Activated CD8-positive, alpha-beta T cell treated with anti-CD3 and anti-CD28 coated beads, Interleukin-2, amount 10 ng/mL, durations not matched to agents 7 days and 5 days (primary cell): ENCODE data around the gene FBXW11. TPM values are rescaled to one million over a fixed set of nuclear protein-coding genes. Genes with fewer than 3 reads are reported as not detected.

ENCODE experiments used
- ATAC-seq: fragments of 150-1000 bp; cut with Tn5 transposase; one replicate; pipeline ENCODE4 v1.10.0; 2021; ENCODE audit warnings: moderate library complexity
- CTCF ChIA-PET: fragments of 350-600 bp; sonication (Branson Sonifier 250); formaldehyde crosslinking; loops from one replicate; lab custom pipeline; 2021; ENCODE audit warnings: antibody characterized with exemption; lab: Charles Lee
- POLR2A ChIA-PET: fragments of 350-600 bp; sonication (Branson Sonifier 250); formaldehyde crosslinking; loops from one replicate; lab custom pipeline; 2021; ENCODE audit warnings: antibody characterized with exemption; lab: Charles Lee
- DNase-seq: peaks from one replicate; pipeline ENCODE4 v3.0.0-alpha.2; 2020
- H3K27ac Mint-ChIP-seq: one replicate; pipeline ENCODE4 v1.8.0; 2021; ENCODE audit warnings: mild to moderate bottlenecking, mixed read lengths
- H3K27me3 Mint-ChIP-seq: one replicate; pipeline ENCODE4 v1.8.0; 2021; ENCODE audit warnings: low read depth, mixed read lengths
- H3K36me3 Mint-ChIP-seq: one replicate; pipeline ENCODE4 v1.8.0; 2021; ENCODE audit warnings: low read depth, mixed read lengths
- H3K4me1 Mint-ChIP-seq: one replicate; pipeline ENCODE4 v1.8.0; 2021; ENCODE audit warnings: low read depth, mixed read lengths
- H3K4me3 Mint-ChIP-seq: one replicate; pipeline ENCODE4 v1.8.0; 2021; ENCODE audit warnings: mild to moderate bottlenecking, mixed read lengths
- H3K9me3 Mint-ChIP-seq: one replicate; pipeline ENCODE4 v1.8.0; 2022; ENCODE audit warnings: mixed read lengths; ENCODE audit not compliant: insufficient read depth
- total RNA-seq, 2 experiments: library from RNA; stranded (reverse); gene quantifications; one replicate each; pipeline ENCODE4 v1.2.3, GENCODE V29; 2021

The FBXW11 gene
- total RNA-seq, 2 experiments from 2014 or later, result 26.3 to 27.1 TPM

- H3K27me3 Mint-ChIP-seq, result no peaks in the 10 kb centered on the region
- ATAC-seq (no peak), DNase-seq (no peak)
- H3K4me1 Mint-ChIP-seq, result peaks cover 6% of the 10 kb centered on the region
- no peaks in the 10 kb centered on the region for H3K9me3 Mint-ChIP-seq
- H3K36me3 Mint-ChIP-seq, result no peaks in the 10 kb centered on the region
- ChIA-PET CTCF (no interaction called here), POLR2A (no interaction called here)
- no peak overlapping the region for H3K27ac Mint-ChIP-seq
- H3K4me3 Mint-ChIP-seq, result no peak overlapping the region
Observed at GRCh38 chr5:171846323-171846722, 160.1 kb downstream of the FBXW11 start.

- no peak for ATAC-seq
- no peaks in the 10 kb centered on the region for H3K9me3 Mint-ChIP-seq
- H3K27me3 Mint-ChIP-seq, result no peaks in the 10 kb centered on the region
- H3K4me1 Mint-ChIP-seq, result peaks cover 7% of the 10 kb centered on the region
- no peak for DNase-seq
- H3K4me3 Mint-ChIP-seq, result no peak overlapping the region
- CTCF ChIA-PET, result no interaction called here
- H3K36me3 Mint-ChIP-seq, result no peaks in the 10 kb centered on the region
- H3K27ac Mint-ChIP-seq, result no peak overlapping the region
- POLR2A ChIA-PET, result no interaction called here
Observed at GRCh38 chr5:171845857-171846256, 160.6 kb downstream of the FBXW11 start.

- no peak overlapping the region for H3K4me3 Mint-ChIP-seq
- H3K27ac Mint-ChIP-seq, result no peak overlapping the region
- H3K4me1 Mint-ChIP-seq, result peaks cover 11% of the 10 kb centered on the region
- ATAC-seq, result no peak
- H3K9me3 Mint-ChIP-seq, result no peaks in the 10 kb centered on the region
- no peaks in the 10 kb centered on the region for H3K36me3 Mint-ChIP-seq
- no peak for DNase-seq
- POLR2A ChIA-PET, result no interaction called here
- H3K27me3 Mint-ChIP-seq, result no peaks in the 10 kb centered on the region
- CTCF ChIA-PET, result no interaction called here
Observed at GRCh38 chr5:171845040-171845630, 161.3 kb downstream of the FBXW11 start.

- Mint-ChIP-seq H3K4me3 (no peak overlapping the region), H3K27ac (no peak overlapping the region), H3K36me3 (no peaks in the 10 kb centered on the region), H3K9me3 (no peaks in the 10 kb centered on the region), H3K4me1 (peaks cover 6% of the 10 kb centered on the region), H3K27me3 (no peaks in the 10 kb centered on the region)
- DNase-seq (no peak), ATAC-seq (no peak)
- ChIA-PET POLR2A (interaction anchor here (0.9 kb wide), 1 partner anchor 9 kb away, joined by 3 read pairs; no protein-coding TSS in a partner anchor), CTCF (no interaction called here)
Observed at GRCh38 chr5:171842777-171843328, 163.6 kb downstream of the FBXW11 start.

GRCh38 chr5:171841984-171842776 is 164.3 kb downstream of the FBXW11 start:
- Mint-ChIP-seq H3K9me3 (no peaks in the 10 kb centered on the region), H3K27me3 (no peaks in the 10 kb centered on the region), H3K4me1 (peaks cover 6% of the 10 kb centered on the region), H3K27ac (no peak overlapping the region), H3K36me3 (no peaks in the 10 kb centered on the region), H3K4me3 (no peak overlapping the region)
- POLR2A ChIA-PET, result interaction anchor here (0.9 kb wide), 1 partner anchor 8 kb away, joined by 3 read pairs; no protein-coding TSS in a partner anchor
- CTCF ChIA-PET, result no interaction called here
- DNase-seq, result no peak
- ATAC-seq, result no peak

- no peaks in the 10 kb centered on the region for H3K27me3 Mint-ChIP-seq
- no peak for DNase-seq
- H3K36me3 Mint-ChIP-seq, result no peaks in the 10 kb centered on the region
- H3K27ac Mint-ChIP-seq, result peak overlapping the region; percentile 20
- H3K4me3 Mint-ChIP-seq, result no peak overlapping the region
- peaks cover 6% of the 10 kb centered on the region for H3K4me1 Mint-ChIP-seq
- ATAC-seq, result no peak
- ChIA-PET CTCF (interaction anchor here (1.1 kb wide), 1 partner anchor 19 kb away, joined by 4 read pairs; no protein-coding TSS in a partner anchor), POLR2A (no interaction called here)
- no peaks in the 10 kb centered on the region for H3K9me3 Mint-ChIP-seq
Observed at GRCh38 chr5:171840711-171841522, 165.5 kb downstream of the FBXW11 start.

GRCh38 chr5:171840066-171840465 is 166.4 kb downstream of the FBXW11 start:
- Mint-ChIP-seq H3K9me3 (no peaks in the 10 kb centered on the region), H3K27me3 (no peaks in the 10 kb centered on the region), H3K36me3 (no peaks in the 10 kb centered on the region), H3K4me3 (no peak overlapping the region), H3K27ac (no peak overlapping the region), H3K4me1 (peaks cover 6% of the 10 kb centered on the region)
- ChIA-PET POLR2A (no interaction called here), CTCF (interaction anchor here (1.1 kb wide), 1 partner anchor 20 kb away, joined by 4 read pairs; no protein-coding TSS in a partner anchor)
- DNase-seq, result no peak
- ATAC-seq, result no peak

- Mint-ChIP-seq H3K27me3 (no peaks in the 10 kb centered on the region), H3K27ac (no peak overlapping the region), H3K4me3 (no peak overlapping the region), H3K36me3 (no peaks in the 10 kb centered on the region), H3K4me1 (peaks cover 6% of the 10 kb centered on the region), H3K9me3 (no peaks in the 10 kb centered on the region)
- no peak for ATAC-seq
- DNase-seq, result no peak
- POLR2A ChIA-PET, result no interaction called here
- CTCF ChIA-PET, result no interaction called here
Observed at GRCh38 chr5:171839112-171839511, 167.3 kb downstream of the FBXW11 start.

GRCh38 chr5:171838066-171838465 is 168.4 kb downstream of the FBXW11 start:
- Mint-ChIP-seq H3K36me3 (no peaks in the 10 kb centered on the region), H3K4me1 (peaks cover 6% of the 10 kb centered on the region), H3K27me3 (no peaks in the 10 kb centered on the region), H3K4me3 (no peak overlapping the region), H3K27ac (no peak overlapping the region), H3K9me3 (no peaks in the 10 kb centered on the region)
- CTCF ChIA-PET, result no interaction called here
- ATAC-seq (no peak), DNase-seq (no peak)
- POLR2A ChIA-PET, result no interaction called here

GRCh38 chr5:171837522-171837921 is 168.9 kb downstream of the FBXW11 start:
- ChIA-PET CTCF (no interaction called here), POLR2A (no interaction called here)
- DNase-seq, result no peak
- Mint-ChIP-seq H3K4me3 (no peak overlapping the region), H3K27ac (no peak overlapping the region), H3K36me3 (no peaks in the 10 kb centered on the region), H3K27me3 (no peaks in the 10 kb centered on the region), H3K9me3 (no peaks in the 10 kb centered on the region), H3K4me1 (peaks cover 6% of the 10 kb centered on the region)
- ATAC-seq, result no peak

- no peaks in the 10 kb centered on the region for H3K9me3 Mint-ChIP-seq
- no peak for DNase-seq
- no peaks in the 10 kb centered on the region for H3K36me3 Mint-ChIP-seq
- no peaks in the 10 kb centered on the region for H3K4me1 Mint-ChIP-seq
- no peak for ATAC-seq
- CTCF ChIA-PET, result no interaction called here
- no peak overlapping the region for H3K27ac Mint-ChIP-seq
- POLR2A ChIA-PET, result no interaction called here
- no peak overlapping the region for H3K4me3 Mint-ChIP-seq
- H3K27me3 Mint-ChIP-seq, result no peaks in the 10 kb centered on the region
Observed at GRCh38 chr5:171835066-171835465, 171.4 kb downstream of the FBXW11 start.
